Left ventricle myocardium superior (tissue), 1 donor: ENCODE measurements around the gene CSTF2. TPM values are rescaled to one million over a fixed set of nuclear protein-coding genes. Genes with fewer than 3 reads are reported as not detected.

Experiments
- ATAC-seq: fragments of 200-7000 bp; cut with Tn5 transposase; one replicate; pipeline ENCODE4 v1.9.1; 2020; ENCODE audit warnings: mild to moderate bottlenecking, moderate library complexity
- DNase-seq: peaks from one replicate; pipeline ENCODE4 v3.0.0-alpha.2; 2020
- intact Hi-C: fragments of 100-400 bp; cut with micrococcal nuclease; formaldehyde crosslinking; loops from one replicate; pipeline ENCODE4 v1.11.0; 2022
- total RNA-seq: library from RNA; stranded (reverse); fragmentation: NEBNext Ultra II Directional; extraction: Animal tissue kit (Norgen Biotek cat#: 25700); gene quantifications from one replicate; pipeline ENCODE4 v1.2.1, GENCODE V29; 2021
- donor health status: DM: no; HTN: yes; CAD: no; lungs with severe emphysema.

The CSTF2 gene
- total RNA-seq, 1 donor from 2014 or later = 7.0 TPM

- DNase-seq (no peak), ATAC-seq (no peak)
- intact Hi-C loops = no loop called here
Measured at GRCh38 chrX:100868273-100868672, 48.1 kb downstream of the CSTF2 start.

GRCh38 chrX:100870527-100870926, 50.3 kb downstream of the CSTF2 start:
- no peak for DNase-seq
- no peak for ATAC-seq
- intact Hi-C loops = no loop called here

DNA sequence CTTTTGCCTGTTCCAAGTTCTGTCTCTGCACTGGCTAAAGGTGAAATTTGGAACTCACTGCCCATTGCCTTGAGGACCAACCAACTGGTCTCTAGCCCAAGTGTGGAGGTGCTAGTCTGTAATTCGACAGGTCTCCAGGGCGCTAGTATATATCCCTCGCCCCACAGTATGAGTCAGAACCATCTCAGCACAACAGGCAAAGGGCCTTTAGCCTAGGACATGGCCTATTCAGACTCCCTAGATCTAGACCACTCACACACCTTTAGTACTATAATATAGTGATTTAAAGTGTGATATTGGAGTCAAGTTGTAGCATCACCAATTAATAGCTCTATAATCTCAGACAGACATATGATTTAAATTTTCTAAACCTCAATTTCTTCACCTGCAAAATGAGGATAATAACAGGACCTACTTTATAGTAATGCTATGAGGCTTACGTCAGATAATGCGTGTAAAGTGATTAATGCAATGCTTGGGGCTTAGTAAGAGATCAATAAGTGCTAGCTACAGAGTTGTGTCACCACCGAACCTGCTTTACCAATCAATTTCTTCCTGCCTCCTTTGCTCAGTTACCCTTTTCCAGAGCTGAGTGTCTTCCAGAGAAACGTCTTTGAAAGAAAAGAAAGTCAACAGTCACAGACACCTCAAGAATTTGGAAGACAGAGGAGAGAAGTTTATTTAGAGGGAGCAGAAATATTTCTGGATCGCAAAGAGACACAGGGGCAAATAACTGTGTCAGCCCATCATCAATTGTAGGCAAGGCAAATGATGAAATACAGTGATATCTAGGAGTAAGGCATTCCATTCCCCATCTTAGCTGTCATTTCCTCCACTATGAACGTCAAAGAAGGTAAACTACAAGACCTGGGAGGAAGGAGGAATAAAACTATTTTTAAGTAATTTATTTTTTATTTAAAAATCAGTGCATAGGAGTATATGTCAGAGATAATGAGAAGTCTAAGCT, 51.7 kb downstream of the CSTF2 start:
- no peak for DNase-seq
- intact Hi-C loops = no loop called here
- no peak for ATAC-seq

GRCh38 chrX:100874325-100874724, 54.1 kb downstream of the CSTF2 start, which contains the start of gene NOX1:
NOX1 (minus strand) TSS chrX:100874359; CDS start chrX:100874139, 220 bp downstream.
- ATAC-seq (no peak), DNase-seq (no peak)
- intact Hi-C loops = no loop called here

DNA sequence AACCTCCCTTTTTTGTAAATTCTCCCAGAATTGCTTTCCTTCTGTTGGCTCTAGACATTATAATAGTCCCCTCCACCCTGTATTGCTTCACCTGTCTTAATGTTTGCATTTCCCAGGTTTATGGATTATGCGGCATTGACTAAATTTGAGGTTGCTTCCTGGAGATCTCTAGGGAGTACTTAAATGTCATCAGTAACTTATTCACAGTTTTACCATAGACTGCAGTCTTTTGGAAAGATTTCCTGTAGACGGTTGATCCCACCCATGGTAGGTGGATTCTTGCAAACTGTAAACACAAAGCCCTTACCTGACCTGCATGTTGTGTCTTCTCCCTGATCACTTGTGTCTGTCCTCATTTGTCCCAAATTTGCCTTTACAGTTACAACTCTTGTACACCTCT, 60.2 kb downstream of the CSTF2 start:
- intact Hi-C loops = no loop called here
- DNase-seq (no peak), ATAC-seq (no peak)

- intact Hi-C loops = no loop called here
- ATAC-seq (no peak), DNase-seq (no peak)
Measured at GRCh38 chrX:100883654-100884053, 63.5 kb downstream of the CSTF2 start.

Other genes with a start within 250 kb of the CSTF2 start
- gene TNMD, start 235.5 kb upstream of the CSTF2 start, total RNA-seq = not detected
- 4.8 TPM for gene TSPAN6, start 183.6 kb upstream of the CSTF2 start, total RNA-seq
- gene SRPX2, start 176.2 kb upstream of the CSTF2 start, total RNA-seq = 9.5 TPM
- gene SYTL4, start 88.3 kb upstream of the CSTF2 start, total RNA-seq = 2.6 TPM
- gene NOX1, start 54.0 kb downstream of the CSTF2 start, total RNA-seq = not detected
- not detected for gene XKRX, start 108.5 kb downstream of the CSTF2 start, total RNA-seq
- gene ARL13A, start 149.3 kb downstream of the CSTF2 start, total RNA-seq = not detected
- 19.2 TPM for gene TRMT2B, start 231.7 kb downstream of the CSTF2 start, total RNA-seq